Liver (tissue), 9 donors: Measurements from ENCODE around the gene TRMT61A. TPM values are rescaled to one million over a fixed set of nuclear protein-coding genes. Genes with fewer than 3 reads are reported as not detected.
A peak's percentile ranks its signal among the peaks of the same experiment; 100 is the strongest.

Source experiments
- DNase-seq: peaks from one replicate; pipeline ENCODE4 v3.0.0-alpha.2; 2017; ENCODE audit warnings: low spot score
- H3K27ac ChIP-seq, 2 donors: one replicate each; pipeline ENCODE4 v1.7.0; 2013; ENCODE audit warnings: inconsistent platforms in 2 of 2, low read length in 2 of 2, control low read depth in 1 of 2, low read depth in 1 of 2, mild to moderate bottlenecking in 1 of 2
- H3K27me3 ChIP-seq, 4 donors: one replicate each; pipeline versions ENCODE4 v1.6.1 to v1.7.0; 2013; ENCODE audit warnings: low read length in 3 of 4, inconsistent platforms in 1 of 4, mild to moderate bottlenecking in 1 of 4, moderate library complexity in 1 of 4; ENCODE audit not compliant: control insufficient read depth in 4 of 4, insufficient read depth in 4 of 4
- H3K36me3 ChIP-seq, 4 donors: one replicate each; pipeline versions ENCODE4 v1.6.1 to v1.7.0; 2013; ENCODE audit warnings: low read length in 3 of 4, mild to moderate bottlenecking in 3 of 4, low read depth in 1 of 4, moderate library complexity in 1 of 4; ENCODE audit not compliant: control insufficient read depth in 4 of 4, insufficient read depth in 3 of 4
- H3K4me1 ChIP-seq, 4 donors: one replicate each; pipeline versions ENCODE4 v1.6.1 to v1.7.0; 2013; ENCODE audit warnings: low read length in 3 of 4, mild to moderate bottlenecking in 3 of 4, moderate library complexity in 1 of 4; ENCODE audit not compliant: control insufficient read depth in 4 of 4, insufficient read depth in 4 of 4
- H3K4me3 ChIP-seq, 3 donors: one replicate each; pipeline versions ENCODE4 v1.6.1 to v1.7.0; 2013; ENCODE audit warnings: low read length in 3 of 3, control low read depth in 1 of 3, low read depth in 1 of 3, mild to moderate bottlenecking in 1 of 3
- H3K9ac ChIP-seq, 2 donors: one replicate each; pipeline ENCODE4 v1.7.0; 2013; ENCODE audit warnings: low read length in 2 of 2, mild to moderate bottlenecking in 2 of 2, moderate library complexity in 2 of 2, control low read depth in 1 of 2, low read depth in 1 of 2
- H3K9me3 ChIP-seq, 4 donors: one replicate each; pipeline versions ENCODE4 v1.6.1 to v1.7.0; 2013; ENCODE audit warnings: low read length in 3 of 4; ENCODE audit not compliant: control insufficient read depth in 4 of 4
- EGR1 ChIP-seq, 2 donors: IDR thresholded peaks; 2 replicates each; pipeline ENCODE4 v1.6.1; 2016 to 2018; ENCODE audit warnings: antibody characterized with exemption in 2 of 2, low read depth in 2 of 2
- FOXA2 ChIP-seq: IDR thresholded peaks from 2 replicates; pipeline ENCODE4 v1.6.1; 2016; ENCODE audit warnings: antibody characterized with exemption
- GABPA ChIP-seq, 2 donors: IDR thresholded peaks in 1 of 2; conservative IDR thresholded peaks in 1 of 2; 2 replicates each; pipeline ENCODE4 v1.6.1; 2016; ENCODE audit warnings: antibody characterized with exemption in 2 of 2, mild to moderate bottlenecking in 1 of 2, moderate library complexity in 1 of 2
- HNF4A ChIP-seq, 2 donors: conservative IDR thresholded peaks; 2 replicates each; pipeline ENCODE4 v1.6.1; 2016; ENCODE audit warnings: antibody characterized with exemption in 2 of 2, mild to moderate bottlenecking in 2 of 2
- HNF4G ChIP-seq: IDR thresholded peaks from 2 replicates; pipeline ENCODE4 v1.6.1; 2016; ENCODE audit warnings: antibody characterized with exemption
- NR2F2 ChIP-seq: IDR thresholded peaks from 2 replicates; pipeline ENCODE4 v1.6.1; 2016; ENCODE audit warnings: antibody characterized with exemption
- RAD21 ChIP-seq, 2 donors: IDR thresholded peaks; 2 replicates each; pipeline ENCODE4 v1.6.1; 2016; ENCODE audit warnings: antibody characterized with exemption in 2 of 2, mild to moderate bottlenecking in 2 of 2
- REST ChIP-seq: IDR thresholded peaks from 2 replicates; pipeline ENCODE4 v1.6.1; 2016; ENCODE audit warnings: antibody characterized with exemption, mild to moderate bottlenecking
- RXRA ChIP-seq, 2 donors: IDR thresholded peaks; 2 replicates each; pipeline ENCODE4 v1.6.1; 2017 to 2018; ENCODE audit warnings: antibody characterized with exemption in 2 of 2, mild to moderate bottlenecking in 1 of 2
- SP1 ChIP-seq: IDR thresholded peaks from 2 replicates; pipeline ENCODE4 v1.6.1; 2018; ENCODE audit warnings: antibody characterized with exemption, mild to moderate bottlenecking
- TAF1 ChIP-seq: conservative IDR thresholded peaks from 2 replicates; pipeline ENCODE4 v1.6.1; 2016; ENCODE audit warnings: antibody characterized with exemption, mild to moderate bottlenecking
- YY1 ChIP-seq: IDR thresholded peaks from 2 replicates; pipeline ENCODE4 v1.6.1; 2016; ENCODE audit warnings: antibody characterized with exemption, mild to moderate bottlenecking
- WGBS: extraction: QIAGEN DNeasy Blood & Tissue Kit; methylation state at CpG from one replicate; pipeline ENCODE4 v1.1.7; 2013; 5-methylcytosine and 5-hydroxymethylcytosine counted together
- polyA plus RNA-seq, 2 donors: library from polyadenylated mRNA; stranded (reverse) in 1 of 2; unstranded in 1 of 2; fragments of 200-250 nt in 1 of 2; fragments of >200 nt in 1 of 2; fragmentation: Nextera tagmentation in 1 of 2; extraction: Ambion mirVana in 1 of 2; gene quantifications; one replicate each; pipeline versions ENCODE4 v1.2.1 to v1.2.3, GENCODE V29; 2013 to 2015
- total RNA-seq, 2 donors: library from RNA; depleted of rRNA; stranded (reverse); fragments of >200 nt; gene quantifications; one replicate each; pipeline ENCODE4 v1.2.3, GENCODE V29; 2014
- TF ChIP-seq, protein P1 (sequence below): IDR thresholded peaks from 2 replicates; pipeline ENCODE4 v1.6.1; 2016; ENCODE audit warnings: antibody characterized with exemption
- TF ChIP-seq, protein P2 (sequence below): IDR thresholded peaks from 2 replicates; pipeline ENCODE4 v1.6.1; 2016; ENCODE audit warnings: antibody characterized with exemption
- TF ChIP-seq, protein P3 (sequence below): IDR thresholded peaks from 2 replicates; pipeline ENCODE4 v1.6.1; 2016; ENCODE audit warnings: antibody characterized with exemption
- TF ChIP-seq, protein P4 (sequence below): fragments of 150-350 bp; IDR thresholded peaks from 2 replicates; pipeline ENCODE4 v1.5.1; 2017; ENCODE audit warnings: improper control_type of control experiment, low read depth, low read length; ENCODE audit not compliant: missing input control
- donor health status: healthy.
- donor health status: healthy.
- donor health status: healthy.
- donor health status: healthy.
- donor health status: healthy.

TRMT61A gene
- total and polyA plus RNA-seq, 4 donors: 4.1 to 8.0 (median 6.5) TPM

DNA sequence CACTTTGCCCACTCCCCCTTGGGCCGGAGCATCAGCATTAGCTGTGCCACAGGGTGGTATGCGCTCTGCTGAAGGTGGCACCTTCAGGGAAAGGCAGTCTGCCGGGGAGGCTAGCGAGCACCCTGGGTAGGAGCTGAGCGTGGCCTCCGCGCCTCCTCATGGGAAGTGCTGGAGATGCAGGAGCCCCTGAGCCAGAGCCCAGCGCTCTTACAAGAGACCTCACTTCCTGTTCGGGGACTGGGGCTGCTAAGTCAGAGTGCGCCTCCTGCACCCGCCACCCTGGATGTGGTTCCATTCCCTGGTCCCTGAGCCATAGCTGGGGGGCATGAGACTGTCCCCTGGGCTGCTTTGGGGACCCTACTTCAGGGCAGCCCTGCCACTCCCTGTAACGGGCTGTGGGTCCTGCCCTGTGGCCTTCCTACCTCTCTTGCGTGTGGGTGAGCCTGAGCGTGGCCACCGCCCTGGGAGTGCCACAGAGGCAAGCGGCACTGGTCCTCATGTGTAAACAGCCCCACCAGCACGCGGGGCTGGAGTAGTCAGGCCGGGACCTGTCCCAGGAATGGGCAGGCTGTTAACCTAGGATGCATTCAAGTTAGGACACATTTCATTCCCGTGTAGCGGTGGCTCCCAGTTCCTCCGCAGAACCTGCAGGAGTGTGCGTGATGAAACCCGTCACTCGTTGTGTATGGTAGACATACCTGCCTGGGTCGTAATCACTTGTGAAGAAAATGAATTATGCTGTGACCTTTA, 53.1 kb downstream of the TRMT61A start:
- H3K4me3 ChIP-seq: no peak overlapping the region
- H3K9me3 ChIP-seq: no peaks in the 10 kb centered on the region
- H3K36me3 ChIP-seq: peaks cover 0 to 9% (median 5%) of the 10 kb centered on the region in 4 donors
- H3K27me3 ChIP-seq: no peaks in the 10 kb centered on the region
- no peak for TF ChIP-seq EGR1 (IDR thresholded peaks at IDR 0.05; ENCODE audit: low read depth in 2 of 2)
- no peak for TF ChIP-seq YY1
- TF ChIP-seq RAD21 (IDR thresholded peaks at IDR 0.05): no peak
- no peak for TF ChIP-seq RXRA (IDR thresholded peaks at IDR 0.05)
- TF ChIP-seq, protein P1, sequence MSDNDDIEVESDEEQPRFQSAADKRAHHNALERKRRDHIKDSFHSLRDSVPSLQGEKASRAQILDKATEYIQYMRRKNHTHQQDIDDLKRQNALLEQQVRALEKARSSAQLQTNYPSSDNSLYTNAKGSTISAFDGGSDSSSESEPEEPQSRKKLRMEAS: no peak
- no peak for TF ChIP-seq SP1
- TF ChIP-seq FOXA2: no peak
- TF ChIP-seq, protein P2, sequence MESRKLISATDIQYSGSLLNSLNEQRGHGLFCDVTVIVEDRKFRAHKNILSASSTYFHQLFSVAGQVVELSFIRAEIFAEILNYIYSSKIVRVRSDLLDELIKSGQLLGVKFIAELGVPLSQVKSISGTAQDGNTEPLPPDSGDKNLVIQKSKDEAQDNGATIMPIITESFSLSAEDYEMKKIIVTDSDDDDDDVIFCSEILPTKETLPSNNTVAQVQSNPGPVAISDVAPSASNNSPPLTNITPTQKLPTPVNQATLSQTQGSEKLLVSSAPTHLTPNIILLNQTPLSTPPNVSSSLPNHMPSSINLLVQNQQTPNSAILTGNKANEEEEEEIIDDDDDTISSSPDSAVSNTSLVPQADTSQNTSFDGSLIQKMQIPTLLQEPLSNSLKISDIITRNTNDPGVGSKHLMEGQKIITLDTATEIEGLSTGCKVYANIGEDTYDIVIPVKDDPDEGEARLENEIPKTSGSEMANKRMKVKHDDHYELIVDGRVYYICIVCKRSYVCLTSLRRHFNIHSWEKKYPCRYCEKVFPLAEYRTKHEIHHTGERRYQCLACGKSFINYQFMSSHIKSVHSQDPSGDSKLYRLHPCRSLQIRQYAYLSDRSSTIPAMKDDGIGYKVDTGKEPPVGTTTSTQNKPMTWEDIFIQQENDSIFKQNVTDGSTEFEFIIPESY: no peak
- TF ChIP-seq TAF1: no peak
- TF ChIP-seq, protein P3, sequence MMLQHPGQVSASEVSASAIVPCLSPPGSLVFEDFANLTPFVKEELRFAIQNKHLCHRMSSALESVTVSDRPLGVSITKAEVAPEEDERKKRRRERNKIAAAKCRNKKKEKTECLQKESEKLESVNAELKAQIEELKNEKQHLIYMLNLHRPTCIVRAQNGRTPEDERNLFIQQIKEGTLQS: no peak
- no peak for TF ChIP-seq HNF4G
- no peak for TF ChIP-seq GABPA (IDR thresholded peaks at IDR 0.05 in 1 of 2, conservative IDR thresholded peaks at IDR 0.05 in 1 of 2)
- TF ChIP-seq NR2F2: no peak
- TF ChIP-seq, protein P4, sequence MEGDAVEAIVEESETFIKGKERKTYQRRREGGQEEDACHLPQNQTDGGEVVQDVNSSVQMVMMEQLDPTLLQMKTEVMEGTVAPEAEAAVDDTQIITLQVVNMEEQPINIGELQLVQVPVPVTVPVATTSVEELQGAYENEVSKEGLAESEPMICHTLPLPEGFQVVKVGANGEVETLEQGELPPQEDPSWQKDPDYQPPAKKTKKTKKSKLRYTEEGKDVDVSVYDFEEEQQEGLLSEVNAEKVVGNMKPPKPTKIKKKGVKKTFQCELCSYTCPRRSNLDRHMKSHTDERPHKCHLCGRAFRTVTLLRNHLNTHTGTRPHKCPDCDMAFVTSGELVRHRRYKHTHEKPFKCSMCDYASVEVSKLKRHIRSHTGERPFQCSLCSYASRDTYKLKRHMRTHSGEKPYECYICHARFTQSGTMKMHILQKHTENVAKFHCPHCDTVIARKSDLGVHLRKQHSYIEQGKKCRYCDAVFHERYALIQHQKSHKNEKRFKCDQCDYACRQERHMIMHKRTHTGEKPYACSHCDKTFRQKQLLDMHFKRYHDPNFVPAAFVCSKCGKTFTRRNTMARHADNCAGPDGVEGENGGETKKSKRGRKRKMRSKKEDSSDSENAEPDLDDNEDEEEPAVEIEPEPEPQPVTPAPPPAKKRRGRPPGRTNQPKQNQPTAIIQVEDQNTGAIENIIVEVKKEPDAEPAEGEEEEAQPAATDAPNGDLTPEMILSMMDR: no peak
- peaks cover 5 to 11% (median 9%) of the 10 kb centered on the region in 4 donors for H3K4me1 ChIP-seq
- no peak overlapping the region for H3K9ac ChIP-seq
- no peak overlapping the region for H3K27ac ChIP-seq
- no peak for DNase-seq
- 92% methylated on average over 26 of the region's 26 CpGs for WGBS

DNA sequence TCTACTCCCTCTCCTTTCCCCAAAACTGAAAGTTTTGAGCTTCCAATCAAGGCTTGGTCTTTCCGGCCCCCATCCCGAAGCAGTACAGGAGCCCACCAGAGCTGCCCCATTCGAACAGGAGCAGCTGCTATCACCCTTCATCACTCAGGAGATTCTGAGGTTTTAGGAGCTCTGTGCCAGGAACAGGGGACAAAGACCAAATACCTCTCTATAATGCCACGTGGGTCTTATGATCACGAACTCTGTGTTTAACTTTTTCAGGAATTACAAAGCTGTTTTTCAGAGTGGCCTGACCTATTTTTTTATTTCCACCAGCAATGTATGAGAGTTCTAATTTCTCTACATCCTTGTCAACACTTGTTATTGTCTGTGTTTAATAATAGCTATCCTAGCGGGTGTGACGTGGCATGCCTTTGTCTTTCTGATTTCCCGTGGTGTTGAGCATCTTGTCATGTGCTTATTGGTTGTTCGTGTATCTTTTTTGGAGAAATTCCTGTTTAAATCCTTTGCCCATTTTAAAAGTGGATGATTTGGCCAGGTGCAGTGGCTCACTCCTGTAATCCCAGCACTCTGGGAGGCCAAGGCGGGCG, 55.4 kb downstream of the TRMT61A start:
- Histone ChIP-seq H3K27ac (peak overlapping the region; percentile 48 to 61), H3K4me3 (no peak overlapping the region), H3K9ac (no peak overlapping the region), H3K27me3 (no peaks in the 10 kb centered on the region), H3K4me1 (peaks cover 3 to 9% (median 6%) of the 10 kb centered on the region in 4 donors), H3K9me3 (no peaks in the 10 kb centered on the region), H3K36me3 (peaks cover 0 to 6% (median 2%) of the 10 kb centered on the region in 4 donors)
- no peak for DNase-seq
- 76% methylated on average over 11 of the region's 11 CpGs for WGBS
- peak; percentile 21 for TF ChIP-seq SP1
- no peak for TF ChIP-seq RAD21 (IDR thresholded peaks at IDR 0.05)
- TF ChIP-seq, protein P4: no peak
- TF ChIP-seq TAF1: no peak
- no peak for TF ChIP-seq NR2F2
- TF ChIP-seq HNF4A (conservative IDR thresholded peaks at IDR 0.05): peak; percentile 48 to 76
- TF ChIP-seq RXRA (IDR thresholded peaks at IDR 0.05): peak in 1 of 2 donors; percentile 31
- TF ChIP-seq REST: peak; percentile 17
- TF ChIP-seq, protein P2: no peak
